HT-29 (cell line): Measurements from ENCODE around the gene ELOA. TPM values are rescaled to one million over a fixed set of nuclear protein-coding genes. Genes with fewer than 3 reads are reported as not detected.
"Not testable (repeated sequence)": the region's sequence is repeated elsewhere in the genome, so short reads cannot be mapped to it uniquely, and the experiment has no call there.

Experiments
- DNase-seq: peaks from one replicate; pipeline ENCODE4 v3.0.0-alpha.2; 2015; ENCODE audit warnings: low spot score
- total RNA-seq: library from RNA; depleted of rRNA; stranded (reverse); fragments of >200 nt; shearing (Covaris generic); gene quantifications from 2 replicates; pipeline ENCODE4 v1.2.3, GENCODE V29; 2014

ELOA gene
- total RNA-seq, 1 experiment from 2014 or later, result 32.9 TPM

- no peak for DNase-seq
These were observed 6.7 kb upstream of the ELOA start for GRCh38 chr1:23736437-23737134.

GRCh38 chr1:23741609-23742008 lies 1.7 kb upstream of the ELOA start:
- DNase-seq, result no peak

- DNase-seq, result peak; percentile 32
These were observed 493 bp upstream of the ELOA start for GRCh38 chr1:23742670-23743286.

- peak; percentile 53 for DNase-seq
These were observed 2.2 kb downstream of the ELOA start for GRCh38 chr1:23745515-23745914.

- no peak for DNase-seq
These were observed 4.7 kb downstream of the ELOA start for GRCh38 chr1:23748016-23748415.

- peak; percentile 71 for DNase-seq
These were observed 8.0 kb downstream of the ELOA start for GRCh38 chr1:23751050-23751814.

- no peak for DNase-seq
These were observed 8.5 kb downstream of the ELOA start for GRCh38 chr1:23751815-23752200.

GRCh38 chr1:23752909-23753308 lies 9.6 kb downstream of the ELOA start:
- DNase-seq, result no peak

GRCh38 chr1:23756676-23757075 lies 13.4 kb downstream of the ELOA start:
- DNase-seq, result no peak

- no peak for DNase-seq
These were observed 14.5 kb downstream of the ELOA start for GRCh38 chr1:23757812-23758211.

- DNase-seq, result no peak
These were observed 16.0 kb downstream of the ELOA start for GRCh38 chr1:23759277-23759676.

- no peak for DNase-seq
These were observed 19.8 kb downstream of the ELOA start for GRCh38 chr1:23763041-23763577.

GRCh38 chr1:23768733-23769132 lies 25.5 kb downstream of the ELOA start:
- DNase-seq, result no peak

GRCh38 chr1:23772049-23772853 lies 29.0 kb downstream of the ELOA start:
- peak; percentile 95 for DNase-seq

- DNase-seq, result no peak
These were observed 29.6 kb downstream of the ELOA start for GRCh38 chr1:23772854-23773242.

GRCh38 chr1:23774174-23774880 lies 31.1 kb downstream of the ELOA start:
- DNase-seq, result no peak

GRCh38 chr1:23776217-23776616 lies 32.9 kb downstream of the ELOA start:
- DNase-seq, result no peak

GRCh38 chr1:23777979-23778814 lies 34.9 kb downstream of the ELOA start, which contains the start of gene PITHD1:
PITHD1 (plus strand) TSS chr1:23778418; CDS start chr1:23778516, 98 bp downstream.
- peak; percentile 94 for DNase-seq

- DNase-seq, result no peak
These were observed 36.6 kb downstream of the ELOA start for GRCh38 chr1:23779826-23780371.

GRCh38 chr1:23783141-23783540 lies 39.9 kb downstream of the ELOA start:
- DNase-seq, result not testable (repeated sequence)
